Activated CD4-positive, alpha-beta memory T cell treated with anti-CD3 and anti-CD28 coated beads for 36 hours (primary cell): ENCODE data around the gene MSL1. TPM values are rescaled to one million over a fixed set of nuclear protein-coding genes. Genes with fewer than 3 reads are reported as not detected.

Experiments
- CTCF ChIA-PET: fragments of 350-600 bp; sonication (Branson Sonifier 250); formaldehyde crosslinking; loops from one replicate; lab custom pipeline; 2021; ENCODE audit warnings: antibody characterized with exemption, inconsistent platforms; lab: Charles Lee
- POLR2A ChIA-PET: fragments of 350-600 bp; sonication (Branson Sonifier 250); formaldehyde crosslinking; loops from one replicate; lab custom pipeline; 2021; ENCODE audit warnings: antibody characterized with exemption; lab: Charles Lee
- DNase-seq: peaks from one replicate; pipeline ENCODE4 v3.0.0-alpha.2; 2020
- H3K27ac Mint-ChIP-seq: one replicate; pipeline ENCODE4 v1.8.0; 2021; ENCODE audit warnings: mixed read lengths
- H3K27me3 Mint-ChIP-seq: one replicate; pipeline ENCODE4 v1.8.0; 2021; ENCODE audit warnings: mixed read lengths
- H3K36me3 Mint-ChIP-seq: one replicate; pipeline ENCODE4 v1.8.0; 2021; ENCODE audit warnings: mixed read lengths
- H3K4me1 Mint-ChIP-seq: one replicate; pipeline ENCODE4 v1.8.0; 2021; ENCODE audit warnings: low read depth, mixed read lengths
- H3K4me3 Mint-ChIP-seq: one replicate; pipeline ENCODE4 v1.8.0; 2021; ENCODE audit warnings: mild to moderate bottlenecking, mixed read lengths
- H3K9me3 Mint-ChIP-seq: one replicate; pipeline ENCODE4 v1.8.0; 2021; ENCODE audit warnings: mixed read lengths
- intact Hi-C: fragments of 100-400 bp; cut with micrococcal nuclease; formaldehyde crosslinking; loops from one replicate; pipeline ENCODE4 v1.15.1; 2023
- total RNA-seq, 2 experiments: library from RNA; stranded (reverse); gene quantifications; one replicate each; pipeline ENCODE4 v1.2.3, GENCODE V29; 2021

Gene MSL1
- total RNA-seq, 2 experiments from 2014 or later: 77.9 to 80.6 TPM

DNA sequence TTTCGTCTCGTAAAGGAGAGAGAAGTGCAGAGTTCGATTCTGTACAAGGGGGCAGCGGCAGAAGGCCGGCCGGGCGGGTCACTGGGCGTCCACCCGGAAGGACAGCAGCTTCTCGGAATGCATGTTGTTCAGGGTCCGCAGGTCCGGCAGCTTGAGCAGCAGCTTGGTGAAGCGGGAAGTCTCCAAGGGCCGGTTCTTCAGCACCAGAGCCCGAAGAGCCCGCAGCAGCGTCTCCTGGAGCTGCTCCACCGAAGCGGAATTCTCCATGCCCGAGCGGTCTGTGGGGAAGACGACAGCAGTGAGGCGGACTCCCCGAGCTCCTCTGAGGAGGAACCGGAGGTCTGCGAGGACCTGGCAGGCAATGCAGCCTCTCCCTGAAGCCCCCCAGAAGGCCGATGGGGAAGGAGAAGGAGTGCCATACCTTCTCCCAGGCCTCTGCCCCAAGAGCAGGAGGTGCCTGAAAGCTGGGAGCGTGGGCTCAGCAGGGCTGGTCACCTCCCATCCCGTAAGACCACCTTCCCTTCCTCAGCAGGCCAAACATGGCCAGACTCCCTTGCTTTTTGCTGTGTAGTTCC is 28.7 kb upstream of the MSL1 start:
- Mint-ChIP-seq H3K4me3 (no peak overlapping the region), H3K27me3 (no peaks in the 10 kb centered on the region), H3K4me1 (peaks cover 44% of the 10 kb centered on the region), H3K27ac (no peak overlapping the region), H3K9me3 (no peaks in the 10 kb centered on the region), H3K36me3 (peaks cover 33% of the 10 kb centered on the region)
- no peak for DNase-seq
- ChIA-PET CTCF (interaction anchor here (1.0 to 9.3 kb wide), 3 partner anchors 18 to 98 kb away, joined by 3 to 52 read pairs (median 3); no protein-coding TSS in a partner anchor), POLR2A (no interaction called here)
- intact Hi-C loops: no loop called here

DNA sequence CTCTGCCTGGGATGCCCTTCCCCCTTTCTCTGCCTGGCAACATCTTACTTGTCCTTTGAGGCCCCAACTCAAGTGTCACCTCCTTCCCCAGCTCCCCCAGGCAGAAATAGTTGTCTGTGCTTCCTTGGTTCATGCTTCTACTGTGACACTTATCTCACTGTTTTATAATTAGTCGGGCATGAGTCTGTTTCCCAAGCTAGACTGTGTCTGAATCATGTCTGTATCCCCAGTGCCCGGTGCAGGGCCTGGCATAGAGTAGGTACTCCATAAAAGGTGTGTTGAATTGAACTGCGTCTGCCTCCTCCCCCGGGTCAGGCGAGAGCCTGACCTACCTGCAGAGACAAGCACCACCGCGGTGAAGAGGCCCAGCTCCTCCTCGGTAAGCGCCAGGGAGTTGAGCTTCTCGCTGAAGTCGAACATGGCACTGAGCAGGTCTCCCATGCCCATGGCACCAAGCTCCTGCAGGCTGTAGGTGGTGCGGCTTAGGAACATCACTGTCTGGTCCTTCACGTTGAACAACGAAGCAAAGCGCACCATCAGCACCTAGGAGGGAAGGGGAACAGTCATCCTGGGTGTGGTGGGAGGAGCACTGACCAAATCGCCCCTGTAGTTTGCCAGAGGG is 28.1 kb upstream of the MSL1 start:
- H3K27me3 Mint-ChIP-seq: no peaks in the 10 kb centered on the region
- H3K36me3 Mint-ChIP-seq: peaks cover 33% of the 10 kb centered on the region
- H3K9me3 Mint-ChIP-seq: no peaks in the 10 kb centered on the region
- no peak overlapping the region for H3K4me3 Mint-ChIP-seq
- no peak for DNase-seq
- intact Hi-C loops: no loop called here
- H3K27ac Mint-ChIP-seq: no peak overlapping the region
- POLR2A ChIA-PET: no interaction called here
- CTCF ChIA-PET: interaction anchor here (1.1 to 9.3 kb wide), 2 partner anchors 18 to 97 kb away, joined by 3 to 52 read pairs; no protein-coding TSS in a partner anchor
- peaks cover 50% of the 10 kb centered on the region for H3K4me1 Mint-ChIP-seq

DNA sequence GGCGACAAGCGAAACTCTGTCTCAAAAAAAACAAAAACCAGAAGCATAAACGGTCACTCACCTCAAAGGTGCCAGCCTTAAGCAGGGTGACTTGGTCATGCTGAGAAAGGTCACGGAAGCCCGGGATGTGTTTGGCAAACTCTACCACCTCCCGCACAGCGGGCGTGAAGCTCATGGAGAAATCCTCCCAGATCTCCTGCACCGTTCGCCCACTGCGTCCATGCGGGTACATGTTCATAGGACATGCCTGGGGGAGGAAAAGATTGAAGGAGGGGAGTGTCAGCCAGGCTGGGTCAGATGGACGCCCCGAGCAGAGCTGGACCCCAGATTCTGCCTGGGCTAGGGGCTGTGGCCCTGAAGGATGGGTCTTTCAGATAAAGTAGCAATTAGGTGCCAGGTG is 26.9 kb upstream of the MSL1 start:
- ChIA-PET CTCF (interaction anchor here (0.7 to 9.3 kb wide), 6 partner anchors 9 to 57 kb away, joined by 3 to 52 read pairs (median 4); no protein-coding TSS in a partner anchor), POLR2A (interaction anchor here (1.0 kb wide), 1 partner anchor 124 kb away, joined by 3 read pairs; the partner anchor contains the start of gene WIPF2)
- intact Hi-C loops: loop anchor here (5.0 kb wide), 1 partner anchor 323 kb away; no protein-coding TSS in a partner anchor
- Mint-ChIP-seq H3K4me3 (no peak overlapping the region), H3K4me1 (peaks cover 58% of the 10 kb centered on the region), H3K27me3 (no peaks in the 10 kb centered on the region), H3K36me3 (peaks cover 30% of the 10 kb centered on the region), H3K9me3 (no peaks in the 10 kb centered on the region), H3K27ac (peak overlapping the region; percentile 91)
- DNase-seq: no peak

DNA sequence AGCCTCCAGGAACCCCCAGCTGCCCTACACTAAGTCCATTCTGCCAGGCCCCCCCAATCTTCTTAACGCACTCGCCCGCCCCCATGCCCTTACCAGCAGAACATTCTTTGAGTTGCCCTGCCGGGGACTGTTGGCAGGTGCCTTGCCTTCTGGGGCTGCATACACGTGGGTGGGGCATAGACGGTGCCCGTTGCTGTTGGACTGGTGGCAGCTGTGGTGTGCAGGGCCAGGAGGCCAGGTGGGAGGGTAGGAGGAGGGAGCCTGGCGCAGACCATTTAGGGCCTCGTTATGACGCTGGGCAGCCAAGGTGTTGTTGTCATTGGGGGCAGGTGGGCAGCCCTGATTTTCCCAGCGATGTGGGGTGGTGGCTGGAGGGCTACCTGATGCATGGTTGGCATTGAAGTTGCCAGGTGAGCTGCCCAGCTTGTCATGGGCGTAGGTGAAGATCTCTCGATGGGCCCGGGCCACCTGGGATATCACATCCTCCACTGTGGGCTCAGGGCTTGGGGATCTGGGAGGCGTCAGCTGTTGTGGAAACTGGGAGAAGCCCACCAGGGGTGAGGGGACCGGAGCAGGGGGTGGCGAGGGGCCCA is 26.3 kb upstream of the MSL1 start:
- ChIA-PET POLR2A (interaction anchor here (1.0 kb wide), 2 partner anchors 44 to 124 kb away, joined by 3 read pairs; partner anchors contain the start of gene WIPF2), CTCF (interaction anchor here (0.7 to 9.3 kb wide), 7 partner anchors 9 to 95 kb away, joined by 3 to 159 read pairs (median 4); no protein-coding TSS in a partner anchor)
- Mint-ChIP-seq H3K27ac (peak overlapping the region; percentile 91), H3K36me3 (peaks cover 30% of the 10 kb centered on the region), H3K27me3 (no peaks in the 10 kb centered on the region), H3K9me3 (no peaks in the 10 kb centered on the region), H3K4me1 (peaks cover 63% of the 10 kb centered on the region), H3K4me3 (peak overlapping the region; percentile 88)
- intact Hi-C loops: loop anchor here (5.0 kb wide), 1 partner anchor 323 kb away; no protein-coding TSS in a partner anchor
- no peak for DNase-seq

DNA sequence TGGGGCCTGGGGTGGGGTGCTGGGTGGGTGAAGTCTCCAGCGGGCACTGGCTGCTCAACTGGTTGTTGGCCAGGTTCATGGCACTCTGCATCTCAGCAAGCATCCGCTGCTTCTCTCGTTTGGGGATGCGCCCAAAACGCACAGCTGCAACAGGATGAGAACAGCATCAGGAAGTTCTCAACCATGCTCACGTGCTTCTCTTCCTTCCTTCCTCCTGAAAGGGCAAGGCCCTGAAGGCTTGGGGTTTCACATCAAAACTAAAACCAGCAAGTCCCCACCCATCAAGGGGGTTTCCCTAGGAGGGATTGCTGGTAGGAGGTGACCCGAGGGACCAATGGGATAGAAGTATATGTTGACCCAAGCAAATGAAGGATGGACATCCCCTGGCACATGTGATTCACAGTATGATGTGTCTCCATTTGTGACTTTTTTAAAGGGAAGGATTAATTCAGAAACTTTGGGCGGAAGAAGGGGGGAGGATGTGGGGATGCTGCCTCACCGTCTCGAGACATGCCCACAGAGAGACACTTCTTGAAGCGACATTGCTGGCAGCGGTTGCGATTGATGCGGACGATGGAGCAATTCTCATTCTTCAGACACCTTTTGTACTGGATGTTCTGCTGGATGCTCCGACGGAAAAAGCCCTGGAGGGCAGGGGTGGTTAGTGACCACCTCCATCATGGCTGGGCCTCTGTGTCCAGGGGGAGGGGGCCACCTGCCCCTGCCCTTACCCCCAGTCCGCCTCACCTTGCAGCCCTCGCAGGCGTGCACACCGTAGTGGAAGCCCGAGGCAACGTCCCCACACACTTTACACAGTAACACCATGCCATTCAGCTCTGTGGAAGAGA is 25.6 kb upstream of the MSL1 start:
- H3K4me1 Mint-ChIP-seq: peaks cover 70% of the 10 kb centered on the region
- intact Hi-C loops: loop anchor here (1.0 to 5.0 kb wide), 8 partner anchors 12 to 324 kb away; partner anchors contain the start of genes CASC3, MED24 and PSMD3

DNA sequence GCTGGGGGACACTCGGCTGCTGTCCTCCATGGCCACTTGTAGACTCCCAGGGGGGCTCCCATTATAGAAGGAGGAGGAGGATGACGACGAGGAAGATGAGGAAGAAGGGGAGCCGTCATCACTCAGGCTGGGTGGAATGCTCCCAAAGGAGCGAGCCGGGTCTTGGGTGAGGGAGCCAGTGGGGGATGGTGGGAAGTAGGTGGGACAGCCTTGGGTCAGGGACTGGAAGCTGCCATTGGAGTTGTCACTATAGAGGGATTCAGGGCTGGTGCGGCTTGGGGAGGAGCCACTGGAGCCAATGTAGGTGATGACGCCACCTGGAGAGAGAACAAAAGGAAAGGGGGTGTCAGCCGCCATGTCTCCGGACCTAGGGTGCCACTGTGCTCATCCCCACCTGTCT is 24.7 kb upstream of the MSL1 start:
- Mint-ChIP-seq H3K9me3 (no peaks in the 10 kb centered on the region), H3K36me3 (peaks cover 30% of the 10 kb centered on the region), H3K27ac (peak overlapping the region; percentile 91), H3K4me1 (peaks cover 79% of the 10 kb centered on the region), H3K27me3 (no peaks in the 10 kb centered on the region), H3K4me3 (peak overlapping the region; percentile 88)
- no peak for DNase-seq
- POLR2A ChIA-PET: interaction anchor here (2.1 kb wide), 1 partner anchor 16 kb away, joined by 15 read pairs; no protein-coding TSS in a partner anchor
- CTCF ChIA-PET: interaction anchor here (9.3 kb wide), 2 partner anchors 14 to 22 kb away, joined by 52 to 159 read pairs; no protein-coding TSS in a partner anchor
- intact Hi-C loops: loop anchor here (2.0 to 5.0 kb wide), 3 partner anchors 22 to 325 kb away; partner anchors contain the start of gene MED24

More for the DNA sequence above, 25.6 kb upstream of the MSL1 start:
- peak; percentile 91 for DNase-seq
- no peaks in the 10 kb centered on the region for H3K9me3 Mint-ChIP-seq
- no peaks in the 10 kb centered on the region for H3K27me3 Mint-ChIP-seq
- CTCF ChIA-PET: interaction anchor here (1.2 to 9.3 kb wide), 4 partner anchors 10 to 94 kb away, joined by 3 to 159 read pairs (median 32); no protein-coding TSS in a partner anchor
- peaks cover 30% of the 10 kb centered on the region for H3K36me3 Mint-ChIP-seq
- peak overlapping the region; percentile 88 for H3K4me3 Mint-ChIP-seq
- POLR2A ChIA-PET: interaction anchor here (0.6 to 1.0 kb wide), 2 partner anchors 44 to 299 kb away, joined by 3 read pairs; no protein-coding TSS in a partner anchor
- H3K27ac Mint-ChIP-seq: peak overlapping the region; percentile 91

DNA sequence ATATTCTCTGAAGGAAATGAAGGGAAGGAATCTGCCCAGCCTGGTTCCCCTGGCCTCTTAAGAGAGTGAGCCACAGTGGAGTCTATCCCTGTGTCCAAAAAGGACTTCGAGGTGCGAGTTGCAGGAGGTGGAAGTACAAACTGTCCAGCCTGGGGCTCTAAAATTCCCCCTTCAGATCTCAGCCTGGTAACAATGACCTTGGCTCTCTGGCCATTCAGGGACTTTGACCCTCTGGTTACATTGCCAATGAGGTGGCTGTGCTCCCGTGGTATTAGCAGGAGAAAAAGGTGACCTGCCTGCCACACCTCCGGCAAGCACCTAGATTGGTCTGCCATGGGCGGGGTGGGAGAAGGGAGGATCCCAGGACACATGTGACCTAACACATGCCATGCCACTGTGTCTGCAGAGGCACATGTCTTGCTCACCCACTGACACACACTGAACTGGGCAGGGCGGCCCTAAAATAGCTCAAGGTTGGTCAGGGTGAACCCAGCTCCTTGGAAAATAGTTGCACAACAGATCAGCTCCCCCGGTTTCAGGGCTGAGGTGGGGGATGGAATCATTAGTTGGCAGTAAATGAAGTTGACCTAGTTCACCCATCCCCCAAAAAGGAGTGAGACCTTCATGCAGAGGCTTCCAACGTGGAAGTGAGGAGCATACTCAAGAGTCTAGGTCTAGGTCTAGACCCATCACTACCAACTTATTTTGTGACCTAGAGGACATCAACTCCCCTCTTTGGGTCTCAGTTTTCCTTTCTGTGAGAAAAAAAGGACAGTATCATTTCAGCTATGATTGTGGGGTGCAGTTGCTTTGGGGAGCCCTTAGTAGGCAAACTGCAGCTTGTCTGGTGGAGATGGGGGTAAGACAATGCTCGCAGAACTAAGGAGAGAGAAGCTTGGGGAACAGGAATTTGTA is 23.6 kb upstream of the MSL1 start:
- POLR2A ChIA-PET: interaction anchor here (1.0 to 2.1 kb wide), 5 partner anchors 13 to 55 kb away, joined by 3 to 15 read pairs (median 4); no protein-coding TSS in a partner anchor

DNA sequence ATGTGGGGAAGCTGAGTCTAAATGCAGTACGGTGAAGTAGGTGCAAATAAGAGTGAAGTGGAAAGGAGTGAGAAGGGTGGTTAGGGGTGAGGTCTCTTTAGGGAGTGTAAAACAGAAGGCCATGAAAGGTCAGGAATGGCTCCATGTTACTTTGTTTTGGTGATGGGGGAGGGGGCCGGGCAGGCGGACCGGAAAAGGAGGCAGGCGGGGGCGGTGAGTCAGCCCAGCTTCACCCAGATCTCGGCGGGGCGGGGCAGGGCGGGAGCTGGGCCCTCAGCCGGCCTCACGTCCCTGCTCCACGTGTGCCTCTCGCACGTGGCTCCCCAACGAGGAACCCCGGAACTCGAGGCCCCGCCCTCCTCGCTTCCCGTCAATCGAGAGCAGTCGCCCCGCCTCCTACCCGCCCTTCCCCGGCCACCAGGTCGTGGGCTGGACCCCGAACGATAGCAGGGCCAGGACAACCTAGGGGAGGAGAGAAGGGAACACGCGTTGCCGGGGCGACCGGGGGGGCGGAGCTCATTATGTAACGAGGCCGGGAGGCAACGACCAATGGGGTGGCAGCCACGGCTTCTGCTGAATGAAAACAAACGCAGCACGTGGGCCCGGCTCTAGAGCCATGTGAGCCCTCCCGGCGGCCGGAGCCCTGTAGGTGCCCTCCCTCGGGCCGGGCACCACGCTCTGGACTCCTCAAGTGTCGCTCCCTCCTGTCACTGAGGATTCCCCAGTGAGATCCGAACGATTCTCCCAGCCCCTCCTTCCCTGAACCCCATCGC is 22.7 kb upstream of the MSL1 start:
- ChIA-PET POLR2A (interaction anchor here (1.0 to 2.1 kb wide), 7 partner anchors 12 to 120 kb away, joined by 3 to 15 read pairs (median 4); partner anchors contain the start of genes PSMD3 and WIPF2), CTCF (interaction anchor here (0.8 to 9.3 kb wide), 9 partner anchors 8 to 118 kb away, joined by 3 to 159 read pairs (median 4); partner anchors contain the start of genes PSMD3 and THRA)
- H3K9me3 Mint-ChIP-seq: no peaks in the 10 kb centered on the region
- peak overlapping the region; percentile 91 for H3K27ac Mint-ChIP-seq
- peak; percentile 99 for DNase-seq
- intact Hi-C loops: loop anchor here (1.0 to 5.0 kb wide), 3 partner anchors 188 to 327 kb away; partner anchors contain the start of gene CDC6
- peaks cover 26% of the 10 kb centered on the region for H3K36me3 Mint-ChIP-seq
- H3K27me3 Mint-ChIP-seq: no peaks in the 10 kb centered on the region
- H3K4me1 Mint-ChIP-seq: peaks cover 85% of the 10 kb centered on the region
- H3K4me3 Mint-ChIP-seq: peak overlapping the region; percentile 88

More for the DNA sequence above, 23.6 kb upstream of the MSL1 start:
- CTCF ChIA-PET: interaction anchor here (1.1 to 9.3 kb wide), 7 partner anchors 9 to 118 kb away, joined by 3 to 159 read pairs (median 6); partner anchors contain the start of genes PSMD3 and THRA
- intact Hi-C loops: loop anchor here (2.0 to 5.0 kb wide), 4 partner anchors 23 to 326 kb away; partner anchors contain the start of gene MED24
- H3K27me3 Mint-ChIP-seq: no peaks in the 10 kb centered on the region
- H3K4me1 Mint-ChIP-seq: peaks cover 82% of the 10 kb centered on the region
- peak overlapping the region; percentile 91 for H3K27ac Mint-ChIP-seq
- H3K9me3 Mint-ChIP-seq: no peaks in the 10 kb centered on the region
- H3K36me3 Mint-ChIP-seq: peaks cover 30% of the 10 kb centered on the region
- peak; percentile 60 for DNase-seq
- peak overlapping the region; percentile 88 for H3K4me3 Mint-ChIP-seq
